Right renal pelvis (tissue), 4 donors: ENCODE data around the gene NTMT1. TPM values are rescaled to one million over a fixed set of nuclear protein-coding genes. Genes with fewer than 3 reads are reported as not detected.
A peak's percentile ranks its signal among the peaks of the same experiment; 100 is the strongest.
"Not testable (repeated sequence)": the region's sequence is repeated elsewhere in the genome, so short reads cannot be mapped to it uniquely, and the experiment has no call there.

Experiments
- DNase-seq, 4 donors: peaks; one replicate each; pipeline ENCODE4 v3.0.0-alpha.2; 2013; ENCODE audit warnings: low read depth in 4 of 4, low spot score in 3 of 4, missing footprints in 1 of 4
- polyA plus RNA-seq, 4 donors: library from polyadenylated mRNA; unstranded; fragments of 120-200 nt; gene quantifications; one replicate each; pipeline ENCODE4 v1.2.1, GENCODE V29; 2013; ENCODE audit not compliant: insufficient read length in 4 of 4

Gene NTMT1
- polyA plus RNA-seq = 10 to 100 TPM; 33.1 to 38.4 (median 33.9) TPM

- peak in 1 of 4 donors; percentile 67 for DNase-seq
Observed at GRCh38 chr9:129626079-129626624, at the start of gene NTMT1. TSS of gene NTMT1 (plus strand) at chr9:129626163. CDS start at chr9:129632704, 6,541 bp downstream.

- DNase-seq = no peak
Observed at GRCh38 chr9:129576546-129577543, 49.1 kb upstream of the NTMT1 start.

- no peak for DNase-seq
Observed at GRCh38 chr9:129579294-129579693, 46.7 kb upstream of the NTMT1 start.

GRCh38 chr9:129580211-129580915 is 45.6 kb upstream of the NTMT1 start:
- no peak for DNase-seq

GRCh38 chr9:129581505-129582189 is 44.3 kb upstream of the NTMT1 start:
- no peak for DNase-seq

- no peak for DNase-seq
Observed at GRCh38 chr9:129582855-129583254, 43.1 kb upstream of the NTMT1 start.

- DNase-seq = no peak
Observed at GRCh38 chr9:129583308-129584038, 42.5 kb upstream of the NTMT1 start.

GRCh38 chr9:129584136-129584535 is 41.8 kb upstream of the NTMT1 start:
- no peak for DNase-seq

- DNase-seq = no peak
Observed at GRCh38 chr9:129585352-129585751, 40.6 kb upstream of the NTMT1 start.

GRCh38 chr9:129586245-129586644 is 39.7 kb upstream of the NTMT1 start:
- no peak for DNase-seq

GRCh38 chr9:129586685-129587084 is 39.3 kb upstream of the NTMT1 start:
- no peak for DNase-seq

GRCh38 chr9:129587487-129588262 is 38.3 kb upstream of the NTMT1 start:
- DNase-seq = no peak

GRCh38 chr9:129590466-129590865 is 35.5 kb upstream of the NTMT1 start:
- DNase-seq = no peak

- DNase-seq = no peak
Observed at GRCh38 chr9:129591916-129592315, 34.0 kb upstream of the NTMT1 start.

GRCh38 chr9:129592790-129593189 is 33.2 kb upstream of the NTMT1 start:
- not testable (repeated sequence) for DNase-seq

GRCh38 chr9:129594632-129595031 is 31.3 kb upstream of the NTMT1 start:
- no peak for DNase-seq

- DNase-seq = no peak
Observed at GRCh38 chr9:129595311-129595741, 30.6 kb upstream of the NTMT1 start.

- DNase-seq = no peak
Observed at GRCh38 chr9:129595903-129596540, 29.9 kb upstream of the NTMT1 start.
